ENCODE data around the gene ZNF92.

DNA sequence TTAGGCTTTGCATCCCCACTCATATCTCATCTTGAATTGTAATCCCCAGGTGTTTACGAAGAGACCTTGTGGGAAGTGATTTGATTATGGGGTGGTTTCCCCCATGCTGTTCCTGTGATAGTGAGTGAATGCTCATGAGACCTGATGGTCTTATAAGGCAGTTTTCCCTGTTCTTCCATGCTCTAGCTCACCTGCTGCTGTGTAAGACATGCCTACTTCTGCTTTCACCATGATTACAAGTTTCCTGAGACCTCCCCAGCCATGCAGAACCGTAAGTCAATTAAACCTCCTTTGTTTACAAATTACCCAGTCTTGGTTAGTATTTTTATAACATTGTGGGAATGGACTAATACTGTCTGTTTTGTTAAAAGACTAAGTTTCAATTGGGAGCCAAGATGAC is 35.3 kb upstream of the ZNF92 start:
- TF ChIP-seq POLR2A (IDR thresholded peaks at IDR 0.05; ENCODE audit: low read depth, low read length) (no peak), POLR2AphosphoS5 (IDR thresholded peaks at IDR 0.05; ENCODE audit: low read depth, low read length) (no peak), TAF1 (IDR thresholded peaks at IDR 0.05; ENCODE audit: borderline replicate concordance, low read depth, low read length) (no peak)
